Measurements from ENCODE around the gene CD63.
A peak's percentile ranks its signal among the peaks of the same experiment; 100 is the strongest.

GRCh38 chr12:55724226-55724939, 4.4 kb downstream of the CD63 start:
- TF ChIP-seq ZNF239 (CRISPR knock-in tag; IDR thresholded peaks at IDR 0.05) (no peak), POLR2A (conservative IDR thresholded peaks at IDR 0.05) (peak; percentile 67), TOE1 (IDR thresholded peaks at IDR 0.05; ENCODE audit: borderline replicate concordance) (no peak), TOE1 (CRISPR knock-in tag; IDR thresholded peaks at IDR 0.05; ENCODE audit: borderline replicate concordance, low read depth) (no peak), CBX5 (IDR thresholded peaks at IDR 0.05; ENCODE audit: borderline replicate concordance, low read depth) (no peak), BHLHE40 (IDR thresholded peaks at IDR 0.05; ENCODE audit: low read length) (no peak)
- TF ChIP-seq, protein P1, sequence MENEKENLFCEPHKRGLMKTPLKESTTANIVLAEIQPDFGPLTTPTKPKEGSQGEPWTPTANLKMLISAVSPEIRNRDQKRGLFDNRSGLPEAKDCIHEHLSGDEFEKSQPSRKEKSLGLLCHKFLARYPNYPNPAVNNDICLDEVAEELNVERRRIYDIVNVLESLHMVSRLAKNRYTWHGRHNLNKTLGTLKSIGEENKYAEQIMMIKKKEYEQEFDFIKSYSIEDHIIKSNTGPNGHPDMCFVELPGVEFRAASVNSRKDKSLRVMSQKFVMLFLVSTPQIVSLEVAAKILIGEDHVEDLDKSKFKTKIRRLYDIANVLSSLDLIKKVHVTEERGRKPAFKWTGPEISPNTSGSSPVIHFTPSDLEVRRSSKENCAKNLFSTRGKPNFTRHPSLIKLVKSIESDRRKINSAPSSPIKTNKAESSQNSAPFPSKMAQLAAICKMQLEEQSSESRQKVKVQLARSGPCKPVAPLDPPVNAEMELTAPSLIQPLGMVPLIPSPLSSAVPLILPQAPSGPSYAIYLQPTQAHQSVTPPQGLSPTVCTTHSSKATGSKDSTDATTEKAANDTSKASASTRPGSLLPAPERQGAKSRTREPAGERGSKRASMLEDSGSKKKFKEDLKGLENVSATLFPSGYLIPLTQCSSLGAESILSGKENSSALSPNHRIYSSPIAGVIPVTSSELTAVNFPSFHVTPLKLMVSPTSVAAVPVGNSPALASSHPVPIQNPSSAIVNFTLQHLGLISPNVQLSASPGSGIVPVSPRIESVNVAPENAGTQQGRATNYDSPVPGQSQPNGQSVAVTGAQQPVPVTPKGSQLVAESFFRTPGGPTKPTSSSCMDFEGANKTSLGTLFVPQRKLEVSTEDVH (IDR thresholded peaks at IDR 0.05; ENCODE audit: low read depth, partially characterized antibody), result no peak

Measured in K562 (cell line).